ENCODE data around the gene EMC10.
"Not testable (repeated sequence)": the region's sequence is repeated elsewhere in the genome, so short reads cannot be mapped to it uniquely, and the experiment has no call there.

The EMC10 gene

GRCh38 chr19:50514346-50515167 is 38.2 kb downstream of the EMC10 start:
- DNase-seq (ENCODE audit: low spot score), result no peak

DNA sequence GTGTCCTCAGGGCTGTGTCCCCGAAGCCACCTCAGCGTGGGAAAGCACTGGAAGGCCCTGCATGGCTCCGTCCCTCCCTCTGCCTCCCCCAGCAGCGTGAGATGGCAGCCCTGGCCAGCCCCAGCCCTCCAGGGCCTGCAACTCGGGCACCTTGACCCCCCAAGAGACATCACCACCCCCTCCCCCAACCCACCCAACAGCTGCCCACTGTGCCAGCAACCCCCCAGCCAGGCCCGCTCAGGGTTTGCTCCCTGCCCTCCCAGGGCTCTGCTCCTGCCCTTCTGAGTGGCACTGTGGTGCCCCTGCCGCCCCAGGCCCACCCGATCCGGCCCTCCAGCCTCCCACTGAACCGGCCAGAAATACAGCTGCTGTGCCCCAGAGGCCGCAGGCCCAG is 38.9 kb downstream of the EMC10 start:
- no peak for DNase-seq (ENCODE audit: low spot score)

GRCh38 chr19:50516456-50516855 is 40.1 kb downstream of the EMC10 start:
- DNase-seq (ENCODE audit: low spot score), result no peak

- no peak for DNase-seq (ENCODE audit: low spot score)
These were observed 40.8 kb downstream of the EMC10 start for GRCh38 chr19:50516964-50517703.

- no peak for DNase-seq (ENCODE audit: low spot score)
These were observed 41.4 kb downstream of the EMC10 start for GRCh38 chr19:50517704-50518075.

- no peak for DNase-seq (ENCODE audit: low spot score)
These were observed 42.0 kb downstream of the EMC10 start for GRCh38 chr19:50518091-50519005.

DNA sequence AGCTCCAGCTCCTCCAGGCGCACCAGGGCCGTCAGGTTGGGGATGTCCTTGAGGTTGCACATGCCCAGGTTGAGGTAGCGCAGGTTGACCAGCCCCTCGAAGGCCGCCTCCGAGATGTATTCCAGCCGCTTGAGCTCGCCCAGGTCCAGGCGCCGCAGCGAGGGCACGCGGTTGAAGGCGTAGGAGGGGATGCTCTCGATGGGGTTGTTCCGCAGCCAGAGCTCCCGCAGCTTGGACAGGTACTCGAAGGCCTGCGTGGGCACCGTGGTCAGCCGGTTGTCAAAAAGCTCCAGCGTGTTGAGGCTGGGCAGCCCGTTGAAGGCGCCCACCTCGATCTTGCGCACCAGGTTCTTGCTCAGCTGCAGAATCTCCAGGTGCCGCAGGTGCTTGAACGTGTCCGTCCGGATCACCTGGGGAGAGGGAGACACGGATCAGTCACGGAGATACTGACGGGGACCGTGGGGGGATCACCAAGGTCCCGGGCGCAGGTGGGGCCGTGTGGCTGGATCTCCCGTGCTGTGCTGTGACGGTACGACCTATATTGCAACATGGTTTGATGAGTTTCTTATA is 42.8 kb downstream of the EMC10 start:
- DNase-seq (ENCODE audit: low spot score), result no peak

GRCh38 chr19:50520822-50521465 is 44.6 kb downstream of the EMC10 start:
- no peak for DNase-seq (ENCODE audit: low spot score)

DNA sequence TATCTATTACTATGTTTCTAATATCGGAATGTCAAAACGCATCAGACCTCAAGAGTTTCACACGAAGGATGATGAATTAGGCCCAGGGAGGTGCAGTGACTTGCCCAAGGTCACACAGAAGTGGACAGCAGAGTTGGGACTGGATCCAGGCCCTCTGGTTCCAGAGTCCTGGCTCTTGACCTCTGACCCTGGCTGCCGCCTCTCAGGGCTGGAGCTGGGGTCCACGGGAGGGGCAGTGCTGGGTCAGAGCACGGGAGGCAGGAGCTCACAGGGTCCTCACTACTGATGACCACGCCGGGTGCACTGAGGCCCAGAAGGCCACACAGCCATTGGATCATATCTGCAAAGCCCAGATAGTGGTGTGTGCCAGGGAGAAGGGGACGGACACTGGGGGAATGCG is 46.6 kb downstream of the EMC10 start:
- no peak for DNase-seq (ENCODE audit: low spot score)

DNA sequence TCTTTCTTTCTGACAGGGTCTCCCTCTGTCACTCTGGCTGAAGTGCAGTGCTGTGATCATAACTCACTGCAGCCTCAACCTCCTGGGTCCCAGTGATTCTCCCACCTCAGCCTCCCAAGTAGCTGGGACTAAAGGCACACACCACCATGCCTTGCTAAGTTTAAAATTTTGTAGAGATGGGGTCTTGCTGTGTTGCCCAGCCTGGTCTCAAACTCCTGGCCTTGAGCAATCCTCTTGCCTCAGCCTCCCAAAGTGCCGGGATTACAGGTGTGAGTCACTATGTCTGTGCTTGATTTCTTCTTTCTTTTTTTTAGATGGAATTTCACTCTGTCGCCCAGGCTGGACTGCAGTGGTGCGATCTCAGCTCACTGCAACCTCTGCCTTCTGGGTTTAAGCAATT is 51.7 kb downstream of the EMC10 start:
- not testable (repeated sequence) for DNase-seq (ENCODE audit: low spot score)

GRCh38 chr19:50531171-50531612 is 54.9 kb downstream of the EMC10 start:
- no peak for DNase-seq (ENCODE audit: low spot score)

DNA sequence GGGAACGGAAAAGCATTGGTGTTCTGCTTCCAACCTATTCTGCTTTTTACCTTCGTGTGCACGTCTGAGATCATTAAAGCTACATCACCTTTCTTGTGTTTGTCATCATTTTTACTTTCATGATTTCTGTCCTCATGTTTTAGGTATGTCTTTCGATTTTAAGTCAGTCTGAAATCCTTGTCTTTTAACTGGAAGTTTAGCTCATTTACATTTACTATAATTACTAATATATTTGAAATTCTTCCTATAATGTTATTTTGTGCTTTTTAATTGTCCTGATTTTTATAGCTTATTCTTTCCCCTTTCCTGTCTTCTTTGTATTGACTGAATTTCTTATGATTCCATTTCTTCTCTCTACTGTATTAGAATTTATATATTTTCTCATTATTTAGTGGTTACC is 56.6 kb downstream of the EMC10 start:
- DNase-seq (ENCODE audit: low spot score), result no peak

- DNase-seq (ENCODE audit: low spot score), result no peak
These were observed 58.2 kb downstream of the EMC10 start for GRCh38 chr19:50534478-50534877.

GRCh38 chr19:50535672-50536187 is 59.4 kb downstream of the EMC10 start:
- no peak for DNase-seq (ENCODE audit: low spot score)

- DNase-seq (ENCODE audit: low spot score), result no peak
These were observed 60.5 kb downstream of the EMC10 start for GRCh38 chr19:50536662-50537305.

DNA sequence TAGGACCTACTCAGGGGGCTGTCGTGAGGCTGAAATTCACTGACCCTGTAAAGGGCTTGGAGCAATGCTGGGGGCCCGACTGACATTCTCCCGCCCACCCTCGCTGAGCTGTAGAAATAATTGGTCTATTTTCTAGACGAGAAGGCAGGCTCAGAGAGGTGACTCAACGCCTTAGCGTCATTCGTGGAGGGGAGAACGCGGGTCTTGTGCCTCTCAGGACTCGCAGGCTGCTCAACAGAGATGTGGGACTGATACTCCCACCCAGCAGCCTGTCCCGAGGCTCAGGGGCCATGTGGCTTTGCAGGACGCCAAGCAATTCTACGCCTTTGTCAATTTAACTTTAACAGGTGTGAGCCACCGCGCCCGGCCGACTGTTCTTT is 61.0 kb downstream of the EMC10 start:
- DNase-seq (ENCODE audit: low spot score), result no peak

DNA sequence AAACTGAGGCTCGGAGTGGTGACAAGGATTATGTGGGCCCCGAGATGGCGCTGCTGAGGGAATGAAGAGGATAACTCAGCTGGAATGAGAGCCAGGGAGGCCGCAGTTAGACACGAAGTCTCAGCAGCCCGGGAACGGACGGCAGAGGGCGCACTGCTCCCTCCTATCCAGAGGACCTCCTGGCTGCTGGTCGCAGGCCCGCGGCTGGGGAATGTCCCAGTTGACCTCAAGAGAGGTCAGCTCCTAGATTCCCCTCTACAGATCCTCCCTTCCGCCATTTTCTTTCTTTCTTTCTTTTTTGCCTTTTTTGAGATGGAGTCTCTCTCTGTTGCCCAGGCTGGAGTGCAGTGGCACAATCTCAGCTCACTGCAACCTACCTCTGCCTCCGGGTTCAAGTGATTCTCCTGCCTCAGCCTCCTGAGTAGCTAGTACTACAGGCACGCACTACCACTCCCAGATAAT is 61.5 kb downstream of the EMC10 start:
- DNase-seq (ENCODE audit: low spot score), result peak; percentile 73

All from germinal center (tissue), 1 donor.